BE2C (cell line): ENCODE results near the gene SPP2.

Source experiments
- DNase-seq: peaks from one replicate; pipeline ENCODE4 v3.0.0-alpha.2; 2020
- H3K27me3 ChIP-seq: fragments of 250-450 bp; sonication (Bioruptor Pico); 2 replicates; pipeline ENCODE4 v1.5.1; 2020; ENCODE audit warnings: mild to moderate bottlenecking
- H3K36me3 ChIP-seq: fragments of 250-450 bp; sonication (Bioruptor Pico); 2 replicates; pipeline ENCODE4 v1.5.1; 2020; ENCODE audit warnings: mild to moderate bottlenecking
- H3K4me1 ChIP-seq: fragments of 250-450 bp; sonication (Bioruptor Pico); 2 replicates; pipeline ENCODE4 v1.5.1; 2020
- H3K4me3 ChIP-seq: 2 replicates; pipeline ENCODE4 v1.5.1; 2011; ENCODE audit warnings: low read depth, low read length
- H3K9me3 ChIP-seq: fragments of 250-450 bp; sonication (Bioruptor Pico); 2 replicates; pipeline ENCODE4 v1.5.1; 2020
- TF ChIP-seq, protein P1 (sequence below): IDR thresholded peaks from 2 replicates; pipeline ENCODE4 v1.5.1; 2012; ENCODE audit warnings: mild to moderate bottlenecking, low read depth, low read length

Gene SPP2

DNA sequence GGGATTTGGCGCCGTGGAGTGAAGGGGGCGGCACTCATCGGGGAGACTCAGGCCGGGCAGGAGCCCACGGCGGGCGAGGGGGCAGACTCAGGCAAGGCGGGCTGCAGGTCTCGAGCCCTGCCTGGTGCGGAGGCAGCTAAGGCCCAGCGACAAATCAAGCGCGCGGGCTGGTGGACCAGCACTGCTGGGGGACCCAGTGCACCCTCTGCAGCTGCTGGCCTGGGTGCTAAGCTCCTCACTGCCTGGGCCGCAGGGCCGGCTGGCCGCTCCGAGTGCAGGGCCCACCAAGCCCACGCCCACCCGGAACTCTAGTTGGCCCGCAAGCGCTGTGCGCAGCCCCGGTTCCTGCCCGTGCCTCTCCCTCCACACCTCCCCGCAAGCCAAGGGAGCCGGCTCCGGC is 26.2 kb upstream of the SPP2 start:
- Histone ChIP-seq H3K4me1 (no peaks in the 10 kb centered on the region), H3K36me3 (no peaks in the 10 kb centered on the region), H3K9me3 (no peaks in the 10 kb centered on the region), H3K27me3 (no peaks in the 10 kb centered on the region), H3K4me3 (no peak overlapping the region)
- TF ChIP-seq, protein P1, sequence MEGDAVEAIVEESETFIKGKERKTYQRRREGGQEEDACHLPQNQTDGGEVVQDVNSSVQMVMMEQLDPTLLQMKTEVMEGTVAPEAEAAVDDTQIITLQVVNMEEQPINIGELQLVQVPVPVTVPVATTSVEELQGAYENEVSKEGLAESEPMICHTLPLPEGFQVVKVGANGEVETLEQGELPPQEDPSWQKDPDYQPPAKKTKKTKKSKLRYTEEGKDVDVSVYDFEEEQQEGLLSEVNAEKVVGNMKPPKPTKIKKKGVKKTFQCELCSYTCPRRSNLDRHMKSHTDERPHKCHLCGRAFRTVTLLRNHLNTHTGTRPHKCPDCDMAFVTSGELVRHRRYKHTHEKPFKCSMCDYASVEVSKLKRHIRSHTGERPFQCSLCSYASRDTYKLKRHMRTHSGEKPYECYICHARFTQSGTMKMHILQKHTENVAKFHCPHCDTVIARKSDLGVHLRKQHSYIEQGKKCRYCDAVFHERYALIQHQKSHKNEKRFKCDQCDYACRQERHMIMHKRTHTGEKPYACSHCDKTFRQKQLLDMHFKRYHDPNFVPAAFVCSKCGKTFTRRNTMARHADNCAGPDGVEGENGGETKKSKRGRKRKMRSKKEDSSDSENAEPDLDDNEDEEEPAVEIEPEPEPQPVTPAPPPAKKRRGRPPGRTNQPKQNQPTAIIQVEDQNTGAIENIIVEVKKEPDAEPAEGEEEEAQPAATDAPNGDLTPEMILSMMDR, result no peak
- DNase-seq, result no peak

DNA sequence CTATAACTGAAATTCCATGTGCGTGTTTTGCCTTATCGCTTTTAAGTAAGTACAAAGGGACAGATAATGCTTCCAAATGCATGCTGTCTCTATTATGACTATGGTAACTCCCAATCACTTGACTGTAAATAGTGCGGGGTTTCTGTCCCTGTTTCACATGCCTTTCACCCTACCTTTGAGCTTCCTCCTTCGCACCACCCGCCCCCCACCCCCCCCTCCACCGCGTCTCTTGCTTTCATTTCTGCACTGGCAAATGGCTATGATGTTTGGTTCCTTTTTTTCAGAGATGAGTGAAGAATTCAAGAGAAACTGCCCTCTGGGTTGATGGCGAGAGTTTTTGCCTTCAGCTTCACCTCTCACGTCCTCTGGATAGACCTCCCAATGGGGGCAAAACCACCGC is 25.0 kb upstream of the SPP2 start:
- no peak for DNase-seq

DNA sequence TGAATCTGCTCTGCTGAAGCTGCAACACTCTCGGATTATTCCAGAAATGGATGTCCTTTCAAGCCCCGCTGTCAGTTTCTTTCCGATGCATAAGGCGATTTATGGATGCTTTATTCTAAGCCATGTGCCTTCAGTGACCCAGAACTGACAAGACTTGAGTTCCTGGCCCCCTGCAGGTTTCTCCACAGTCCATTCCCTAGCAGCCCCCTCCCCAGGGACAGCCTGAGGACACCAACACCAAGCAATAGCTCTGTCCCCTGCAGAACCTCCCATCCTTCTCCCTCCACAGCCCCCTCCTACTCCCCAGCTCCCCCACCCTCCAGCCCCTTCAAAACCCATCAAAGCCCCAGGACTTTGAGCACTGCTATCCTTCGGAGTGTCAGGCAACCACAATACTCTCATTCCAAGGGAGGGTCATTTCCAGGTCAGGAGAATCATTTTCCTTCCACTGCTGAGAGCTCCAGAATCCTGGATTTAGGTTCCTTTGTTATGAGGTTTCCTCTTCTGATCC is 24.6 kb upstream of the SPP2 start:
- no peak for DNase-seq
- Histone ChIP-seq H3K36me3 (no peaks in the 10 kb centered on the region), H3K9me3 (no peaks in the 10 kb centered on the region), H3K4me3 (no peak overlapping the region), H3K4me1 (no peaks in the 10 kb centered on the region), H3K27me3 (no peaks in the 10 kb centered on the region)
- TF ChIP-seq, protein P1, result no peak

More for the DNA sequence above, 25.0 kb upstream of the SPP2 start:
- Histone ChIP-seq H3K4me3 (no peak overlapping the region), H3K9me3 (no peaks in the 10 kb centered on the region), H3K36me3 (no peaks in the 10 kb centered on the region), H3K27me3 (no peaks in the 10 kb centered on the region), H3K4me1 (no peaks in the 10 kb centered on the region)
- TF ChIP-seq, protein P1, result no peak

DNA sequence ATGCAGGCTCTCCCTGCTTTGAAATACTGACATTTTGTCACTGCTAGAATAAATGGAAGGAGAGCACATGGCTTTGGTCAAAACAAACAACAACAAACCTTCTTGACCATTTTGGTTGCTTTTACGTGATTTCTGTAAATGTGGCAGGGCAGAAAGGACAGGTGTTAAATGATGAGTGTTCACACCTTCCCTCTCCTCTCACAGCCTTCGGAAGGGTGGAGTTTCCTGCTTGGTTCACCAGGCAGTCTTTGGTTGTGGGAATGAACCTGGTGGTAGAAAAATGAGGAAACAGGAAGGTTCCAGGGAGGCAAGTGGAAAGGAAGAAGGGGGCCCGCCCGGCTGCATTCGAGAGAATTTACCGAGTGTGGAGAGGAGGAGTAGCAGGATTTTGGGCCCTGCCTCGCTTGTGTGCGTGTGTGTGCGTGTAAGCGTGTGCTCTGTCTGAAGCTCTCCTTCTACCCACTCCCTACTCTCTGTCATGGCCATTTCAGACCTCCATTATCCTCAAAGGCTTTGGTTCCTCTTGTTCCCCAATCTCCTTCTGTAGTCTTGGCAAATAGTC is 23.7 kb upstream of the SPP2 start:
- Histone ChIP-seq H3K4me3 (no peak overlapping the region), H3K9me3 (no peaks in the 10 kb centered on the region), H3K4me1 (no peaks in the 10 kb centered on the region), H3K27me3 (no peaks in the 10 kb centered on the region), H3K36me3 (no peaks in the 10 kb centered on the region)
- TF ChIP-seq, protein P1, result no peak
- no peak for DNase-seq

DNA sequence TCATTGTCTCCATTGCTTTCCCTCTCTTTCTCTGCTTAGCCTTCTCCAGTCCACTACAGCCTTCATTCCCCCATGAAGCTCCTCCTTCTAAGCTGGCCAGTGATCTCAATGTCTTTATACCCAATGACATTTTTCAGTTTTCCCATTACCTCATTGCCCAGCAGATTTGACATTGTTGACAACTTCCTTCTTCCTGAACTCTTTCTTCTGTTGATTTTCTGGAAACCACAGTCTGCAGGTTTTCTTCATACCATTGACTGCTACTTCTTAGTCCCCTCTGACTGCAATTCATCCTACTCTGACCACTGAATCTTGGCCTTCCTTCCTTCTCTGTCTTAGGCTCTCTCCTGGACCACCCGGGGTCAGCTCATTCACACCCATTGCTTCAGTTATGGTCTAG is 22.9 kb upstream of the SPP2 start:
- H3K4me3 ChIP-seq, result no peak overlapping the region
- DNase-seq, result no peak
- H3K36me3 ChIP-seq, result no peaks in the 10 kb centered on the region
- no peaks in the 10 kb centered on the region for H3K9me3 ChIP-seq
- H3K27me3 ChIP-seq, result no peaks in the 10 kb centered on the region
- no peaks in the 10 kb centered on the region for H3K4me1 ChIP-seq
- TF ChIP-seq, protein P1, result no peak

DNA sequence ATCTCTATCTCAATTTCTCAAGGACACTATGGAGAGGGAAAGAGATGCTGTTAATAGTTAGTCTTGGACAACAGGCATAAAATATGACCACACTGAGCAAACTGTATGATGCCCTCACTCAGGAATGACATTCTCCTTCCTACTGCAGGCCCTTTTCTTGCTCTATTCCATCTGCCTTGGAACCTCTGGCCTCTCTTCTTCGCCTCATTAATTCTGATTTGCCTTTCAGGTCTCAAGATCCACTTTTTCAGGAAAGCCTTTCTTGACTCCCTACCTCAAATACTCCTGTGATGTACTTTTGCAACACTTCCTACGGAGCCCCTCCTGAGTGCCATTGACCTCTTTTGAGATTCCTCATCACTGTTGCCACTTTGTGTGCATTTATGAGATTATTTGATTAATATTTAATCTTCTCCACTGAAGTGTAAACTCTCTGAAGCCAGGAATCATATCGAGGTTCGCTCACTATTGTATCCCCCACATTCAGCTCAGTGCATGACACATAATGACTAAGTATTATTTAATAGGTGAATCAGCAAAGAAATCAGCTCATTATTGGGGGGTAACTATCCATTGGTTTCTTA is 21.3 kb upstream of the SPP2 start:
- H3K9me3 ChIP-seq, result no peaks in the 10 kb centered on the region
- no peak for DNase-seq
- no peaks in the 10 kb centered on the region for H3K4me1 ChIP-seq
- no peak overlapping the region for H3K4me3 ChIP-seq
- TF ChIP-seq, protein P1, result no peak
- H3K27me3 ChIP-seq, result no peaks in the 10 kb centered on the region
- H3K36me3 ChIP-seq, result no peaks in the 10 kb centered on the region
